Activated T-cell treated with anti-CD3 and anti-CD28 coated beads, Interleukin-2, amount 50 U/mL, for 72 hours (primary cell): ENCODE results near the gene RGL4. TPM values are rescaled to one million over a fixed set of nuclear protein-coding genes. Genes with fewer than 3 reads are reported as not detected.
"Not testable (repeated sequence)": the region's sequence is repeated elsewhere in the genome, so short reads cannot be mapped to it uniquely, and the experiment has no call there.

Source experiments
- ATAC-seq, 2 donors: fragments of 150-1000 bp; cut with Tn5 transposase; replicated peaks in 1 of 2; 2 replicates each; pipeline ENCODE4 v1.10.0; 2021; ENCODE audit warnings: moderate library complexity in 2 of 2, mild to moderate bottlenecking in 1 of 2
- DNase-seq, 2 donors: peaks; one replicate each; pipeline ENCODE4 v3.0.0; 2021 to 2022; ENCODE audit warnings: mixed read lengths in 1 of 2
- H3K27ac Mint-ChIP-seq: one replicate; pipeline ENCODE4 v1.8.0; 2022; ENCODE audit warnings: mild to moderate bottlenecking, moderate library complexity, mixed read lengths
- H3K27me3 Mint-ChIP-seq: one replicate; pipeline ENCODE4 v1.8.0; 2022; ENCODE audit warnings: low read depth, mixed read lengths
- H3K36me3 Mint-ChIP-seq, 2 donors: one replicate each; pipeline ENCODE4 v1.8.0; 2022; ENCODE audit warnings: mixed read lengths in 2 of 2, mild to moderate bottlenecking in 1 of 2; ENCODE audit not compliant: insufficient read depth in 2 of 2
- H3K4me1 Mint-ChIP-seq: one replicate; pipeline ENCODE4 v1.8.0; 2022; ENCODE audit warnings: low read depth, mixed read lengths
- H3K4me3 Mint-ChIP-seq, 2 donors: one replicate each; pipeline ENCODE4 v1.8.0; 2022; ENCODE audit warnings: mild to moderate bottlenecking in 2 of 2, mixed read lengths in 2 of 2, moderate library complexity in 2 of 2
- H3K9me3 Mint-ChIP-seq, 2 donors: one replicate each; pipeline ENCODE4 v1.8.0; 2022; ENCODE audit warnings: mixed read lengths in 2 of 2
- total RNA-seq, 2 donors: library from RNA; stranded (reverse); gene quantifications; one replicate each; pipeline ENCODE4 v1.2.3, GENCODE V29; 2022

RGL4 gene, protein sequence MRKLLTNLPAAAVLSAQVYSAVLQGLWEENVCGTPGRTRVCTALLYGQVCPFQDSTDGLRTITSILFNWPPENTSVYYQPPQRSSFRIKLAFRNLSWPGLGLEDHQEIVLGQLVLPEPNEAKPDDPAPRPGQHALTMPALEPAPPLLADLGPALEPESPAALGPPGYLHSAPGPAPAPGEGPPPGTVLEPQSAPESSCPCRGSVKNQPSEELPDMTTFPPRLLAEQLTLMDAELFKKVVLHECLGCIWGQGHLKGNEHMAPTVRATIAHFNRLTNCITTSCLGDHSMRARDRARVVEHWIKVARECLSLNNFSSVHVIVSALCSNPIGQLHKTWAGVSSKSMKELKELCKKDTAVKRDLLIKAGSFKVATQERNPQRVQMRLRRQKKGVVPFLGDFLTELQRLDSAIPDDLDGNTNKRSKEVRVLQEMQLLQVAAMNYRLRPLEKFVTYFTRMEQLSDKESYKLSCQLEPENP
- 10 to 100 TPM; 22.7 to 22.9 TPM for total RNA-seq

DNA sequence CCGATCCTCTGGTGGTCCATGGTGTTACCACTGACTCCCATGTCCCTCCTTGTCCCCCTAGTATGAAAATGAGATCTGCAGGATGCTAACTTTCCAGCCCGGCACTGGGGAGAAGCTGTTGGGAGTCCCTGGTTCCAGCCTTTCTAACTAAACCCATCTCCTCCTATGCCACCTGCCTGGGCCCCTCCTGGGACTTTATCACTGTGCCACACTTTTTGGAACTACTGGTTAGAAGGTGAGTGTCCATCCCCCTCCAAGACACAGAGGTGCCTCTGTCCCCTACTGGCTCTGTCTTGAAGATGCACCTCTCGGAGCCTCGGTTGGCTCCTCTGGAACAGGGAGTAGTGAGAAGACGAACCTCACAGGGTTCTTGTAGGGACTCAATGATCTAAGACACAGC is at the start of gene RGL4:
Gene RGL4 (plus strand): TSS at position 301 of the 400 bp plus-strand sequence. CDS start 1,018 bp downstream, outside the sequence.
- Mint-ChIP-seq H3K4me1 (peaks cover 16% of the 10 kb centered on the region), H3K36me3 (peaks cover 6 to 10% of the 10 kb centered on the region in 2 donors), H3K27me3 (no peaks in the 10 kb centered on the region), H3K27ac (no peak within 1 kb of the TSS), H3K9me3 (no peaks in the 10 kb centered on the region), H3K4me3 (no peak within 1 kb of the TSS)
- ATAC-seq (no peak), DNase-seq (no peak)

DNA sequence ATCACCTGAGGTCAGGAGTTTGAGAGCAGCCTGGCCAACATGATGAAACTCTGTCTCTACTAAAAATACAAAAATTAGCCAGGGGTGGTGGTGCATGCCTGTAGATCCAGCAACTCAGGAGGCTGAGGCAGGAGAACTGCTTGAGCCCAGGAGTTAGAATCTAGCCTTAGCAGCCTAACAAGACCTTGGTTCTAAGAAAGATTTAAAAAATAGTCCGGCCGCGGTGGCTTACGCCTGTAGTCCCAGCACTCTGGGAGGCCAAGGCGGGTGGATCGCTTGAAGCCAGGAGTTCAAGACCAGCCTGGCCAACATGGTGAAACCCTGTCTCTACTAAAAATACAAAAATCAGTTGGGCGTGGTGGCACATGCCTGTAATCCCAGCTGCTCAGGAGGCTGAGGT is 44.3 kb upstream of the RGL4 start:
- H3K27ac Mint-ChIP-seq, ATAC-seq, H3K4me3 Mint-ChIP-seq, DNase-seq, H3K9me3 Mint-ChIP-seq, H3K4me1 Mint-ChIP-seq, H3K27me3 Mint-ChIP-seq, H3K36me3 Mint-ChIP-seq: not testable (repeated sequence)

DNA sequence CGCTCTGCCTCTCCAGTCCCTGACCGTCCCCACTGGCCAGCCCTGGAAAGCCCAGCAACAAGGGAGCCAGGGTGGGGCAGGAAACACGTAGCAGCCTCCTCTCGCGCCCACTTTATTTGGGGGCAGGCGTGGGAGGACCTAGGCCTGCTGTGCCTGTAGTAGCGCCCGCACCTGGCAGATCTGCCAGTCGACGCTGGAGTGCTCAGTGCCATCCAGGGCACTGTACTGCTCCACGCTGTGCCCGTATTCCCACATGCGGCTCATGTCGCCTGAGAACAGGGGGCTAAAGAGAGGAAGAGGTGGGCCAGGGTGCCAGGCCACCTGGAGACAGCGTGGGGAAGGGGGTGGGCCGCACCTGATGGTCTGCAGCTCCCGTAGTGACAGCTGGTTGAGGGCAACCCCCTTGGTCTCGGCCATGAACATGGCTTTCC is 41.7 kb upstream of the RGL4 start:
- H3K36me3 Mint-ChIP-seq: no peaks in the 10 kb centered on the region
- no peak for ATAC-seq
- DNase-seq: no peak
- no peaks in the 10 kb centered on the region for H3K27me3 Mint-ChIP-seq
- H3K4me3 Mint-ChIP-seq: no peak overlapping the region
- no peaks in the 10 kb centered on the region for H3K9me3 Mint-ChIP-seq
- no peak overlapping the region for H3K27ac Mint-ChIP-seq
- no peaks in the 10 kb centered on the region for H3K4me1 Mint-ChIP-seq

DNA sequence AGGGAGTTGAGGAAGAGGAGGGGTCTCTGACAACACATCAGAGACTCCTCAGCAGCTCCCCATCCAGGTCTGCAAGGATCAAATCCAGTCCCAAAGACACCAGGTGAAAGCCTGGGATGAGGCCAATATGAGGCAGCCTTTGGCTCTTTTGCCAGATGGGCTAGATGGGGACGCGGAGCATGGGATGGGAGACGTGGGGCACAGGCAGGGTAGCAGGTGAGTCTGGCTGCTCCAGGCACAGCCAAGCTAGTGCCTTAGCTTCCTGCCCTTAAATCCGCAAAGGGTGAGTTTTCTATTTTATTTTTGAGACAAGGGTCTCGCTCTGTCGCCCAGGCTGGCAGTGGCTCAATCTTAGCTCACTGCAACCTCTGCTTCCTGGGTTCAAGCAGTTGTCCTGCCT is 39.1 kb upstream of the RGL4 start:
- H3K9me3 Mint-ChIP-seq: no peaks in the 10 kb centered on the region
- H3K36me3 Mint-ChIP-seq: no peaks in the 10 kb centered on the region
- no peak overlapping the region for H3K4me3 Mint-ChIP-seq
- no peaks in the 10 kb centered on the region for H3K4me1 Mint-ChIP-seq
- no peak for DNase-seq
- no peak overlapping the region for H3K27ac Mint-ChIP-seq
- ATAC-seq: no peak
- no peaks in the 10 kb centered on the region for H3K27me3 Mint-ChIP-seq

DNA sequence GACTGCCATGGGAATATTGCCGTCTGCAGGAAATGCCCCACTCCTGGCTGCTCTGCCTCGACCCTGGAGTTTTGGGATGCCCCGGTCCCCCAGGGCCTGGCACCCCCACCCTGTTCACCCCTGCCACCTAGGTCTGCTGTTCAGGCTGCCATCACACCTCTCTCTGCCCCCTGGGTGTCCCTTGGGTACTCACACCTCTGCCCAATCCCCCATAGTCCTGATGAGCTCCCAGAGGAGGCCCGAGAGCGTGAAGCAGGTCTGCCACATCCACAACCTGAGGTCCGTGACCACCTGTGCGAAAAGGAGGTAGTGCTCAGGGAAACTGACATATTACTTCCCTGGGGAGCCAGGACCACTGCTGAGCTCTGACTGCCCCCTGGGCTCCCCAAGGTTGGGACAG is 38.5 kb upstream of the RGL4 start:
- Mint-ChIP-seq H3K36me3 (no peaks in the 10 kb centered on the region), H3K4me3 (no peak overlapping the region), H3K4me1 (no peaks in the 10 kb centered on the region), H3K9me3 (no peaks in the 10 kb centered on the region), H3K27ac (no peak overlapping the region), H3K27me3 (no peaks in the 10 kb centered on the region)
- DNase-seq (no peak), ATAC-seq (no peak)

DNA sequence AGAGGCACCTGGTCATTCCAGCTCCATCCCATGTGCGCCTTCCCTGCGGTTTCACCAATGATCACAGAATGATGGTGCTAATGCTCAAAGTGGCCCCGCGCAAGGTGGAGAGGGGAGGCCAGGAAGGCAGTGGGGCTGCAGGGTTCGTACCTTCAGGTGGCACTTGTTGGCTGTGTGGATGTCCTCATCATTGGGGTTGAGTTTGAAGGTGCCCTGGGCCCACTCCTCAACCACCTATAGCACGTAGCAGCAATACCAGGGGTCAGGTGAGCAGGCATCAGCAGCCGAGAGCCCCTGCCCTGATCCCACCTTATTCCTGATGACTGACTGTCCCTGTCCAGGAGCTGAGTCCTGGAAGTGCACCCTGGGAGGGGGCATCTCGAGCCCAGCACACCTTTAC is 38.1 kb upstream of the RGL4 start:
- Mint-ChIP-seq H3K36me3 (no peaks in the 10 kb centered on the region), H3K4me1 (no peaks in the 10 kb centered on the region)

DNA sequence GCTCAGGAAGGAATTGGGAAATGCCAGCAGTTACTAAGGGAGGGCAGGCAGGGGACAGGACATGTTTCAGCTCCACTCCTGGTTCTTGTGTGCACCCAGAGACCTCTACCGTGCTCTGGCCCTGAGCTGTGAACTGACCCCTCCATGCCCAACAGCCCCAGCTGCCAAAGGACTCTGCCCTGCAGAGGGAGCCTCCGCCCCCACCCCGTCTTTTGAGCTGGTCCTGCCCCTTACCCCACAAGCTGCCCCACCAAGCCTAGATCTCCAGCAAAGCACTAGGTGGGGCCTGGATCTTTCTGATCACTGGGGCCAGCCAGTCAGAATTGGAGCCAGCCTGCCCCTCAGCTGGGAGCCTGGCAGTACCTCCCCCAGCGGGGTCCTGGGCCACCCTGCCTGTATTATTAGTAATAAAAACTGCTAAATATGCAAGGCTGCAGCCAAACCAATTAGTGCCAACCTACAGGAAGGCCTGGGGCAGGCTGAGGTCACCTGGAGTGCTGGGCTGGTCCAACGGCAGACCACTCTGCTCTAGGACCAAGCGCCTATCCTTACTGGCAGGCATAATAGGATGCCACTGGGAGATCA is 34.8 kb upstream of the RGL4 start:
- no peak overlapping the region for H3K27ac Mint-ChIP-seq
- H3K9me3 Mint-ChIP-seq: no peaks in the 10 kb centered on the region
- ATAC-seq: no peak
- H3K4me3 Mint-ChIP-seq: no peak overlapping the region
- no peaks in the 10 kb centered on the region for H3K4me1 Mint-ChIP-seq
- DNase-seq: no peak
- H3K27me3 Mint-ChIP-seq: no peaks in the 10 kb centered on the region
- H3K36me3 Mint-ChIP-seq: peaks cover 2 to 6% of the 10 kb centered on the region in 2 donors

More for the DNA sequence above, 38.1 kb upstream of the RGL4 start:
- ATAC-seq (no peak), DNase-seq (no peak)
- Mint-ChIP-seq H3K27me3 (no peaks in the 10 kb centered on the region), H3K27ac (no peak overlapping the region), H3K9me3 (no peaks in the 10 kb centered on the region), H3K4me3 (no peak overlapping the region)

DNA sequence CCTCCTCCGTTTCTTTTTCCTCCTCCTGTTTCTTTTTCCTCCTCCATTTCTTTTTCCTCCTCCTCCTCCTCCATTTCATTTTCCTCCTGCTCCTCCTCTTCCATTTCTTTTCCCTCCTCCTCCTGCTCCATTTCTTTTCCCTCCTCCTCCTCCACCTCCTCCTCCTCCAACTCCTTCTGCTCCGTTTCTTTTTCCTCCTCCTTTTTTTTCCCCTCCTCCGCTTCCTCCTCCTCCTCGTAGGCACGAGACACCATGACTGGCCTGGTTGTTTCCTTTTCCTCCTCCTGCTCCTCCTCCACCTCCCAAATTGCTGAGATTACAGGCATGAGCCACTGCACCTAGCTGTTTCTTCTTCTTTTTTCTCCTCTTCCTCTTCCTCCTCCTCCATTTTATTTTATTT is 33.1 kb upstream of the RGL4 start:
- DNase-seq (no peak), ATAC-seq (no peak)
- Mint-ChIP-seq H3K27me3 (no peaks in the 10 kb centered on the region), H3K9me3 (no peaks in the 10 kb centered on the region), H3K27ac (peak overlapping the region; percentile 73), H3K4me1 (no peaks in the 10 kb centered on the region), H3K4me3 (no peak overlapping the region), H3K36me3 (peaks cover 6 to 8% of the 10 kb centered on the region in 2 donors)

DNA sequence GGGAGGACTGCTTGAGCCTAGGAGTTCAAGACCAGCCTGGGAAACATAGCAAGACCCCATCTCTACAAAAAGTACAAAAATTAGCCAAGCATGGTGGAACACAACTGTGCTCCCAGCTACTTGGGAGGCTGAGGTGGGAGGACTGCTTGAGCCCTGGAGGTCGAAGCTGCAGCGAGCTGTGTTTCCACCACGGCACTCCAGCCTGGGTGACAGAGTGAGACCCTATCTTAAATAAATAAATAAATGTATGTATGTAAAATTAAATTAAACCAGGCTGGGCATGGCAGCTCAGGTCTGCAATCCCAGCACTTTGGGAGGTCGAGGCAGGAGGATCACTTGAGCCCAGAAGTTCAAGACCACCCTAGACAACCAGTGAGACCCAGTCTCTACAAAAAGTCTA is 30.4 kb upstream of the RGL4 start:
- not testable (repeated sequence) for DNase-seq, H3K9me3 Mint-ChIP-seq, ATAC-seq, H3K27ac Mint-ChIP-seq, H3K4me3 Mint-ChIP-seq, H3K4me1 Mint-ChIP-seq, H3K36me3 Mint-ChIP-seq, H3K27me3 Mint-ChIP-seq

DNA sequence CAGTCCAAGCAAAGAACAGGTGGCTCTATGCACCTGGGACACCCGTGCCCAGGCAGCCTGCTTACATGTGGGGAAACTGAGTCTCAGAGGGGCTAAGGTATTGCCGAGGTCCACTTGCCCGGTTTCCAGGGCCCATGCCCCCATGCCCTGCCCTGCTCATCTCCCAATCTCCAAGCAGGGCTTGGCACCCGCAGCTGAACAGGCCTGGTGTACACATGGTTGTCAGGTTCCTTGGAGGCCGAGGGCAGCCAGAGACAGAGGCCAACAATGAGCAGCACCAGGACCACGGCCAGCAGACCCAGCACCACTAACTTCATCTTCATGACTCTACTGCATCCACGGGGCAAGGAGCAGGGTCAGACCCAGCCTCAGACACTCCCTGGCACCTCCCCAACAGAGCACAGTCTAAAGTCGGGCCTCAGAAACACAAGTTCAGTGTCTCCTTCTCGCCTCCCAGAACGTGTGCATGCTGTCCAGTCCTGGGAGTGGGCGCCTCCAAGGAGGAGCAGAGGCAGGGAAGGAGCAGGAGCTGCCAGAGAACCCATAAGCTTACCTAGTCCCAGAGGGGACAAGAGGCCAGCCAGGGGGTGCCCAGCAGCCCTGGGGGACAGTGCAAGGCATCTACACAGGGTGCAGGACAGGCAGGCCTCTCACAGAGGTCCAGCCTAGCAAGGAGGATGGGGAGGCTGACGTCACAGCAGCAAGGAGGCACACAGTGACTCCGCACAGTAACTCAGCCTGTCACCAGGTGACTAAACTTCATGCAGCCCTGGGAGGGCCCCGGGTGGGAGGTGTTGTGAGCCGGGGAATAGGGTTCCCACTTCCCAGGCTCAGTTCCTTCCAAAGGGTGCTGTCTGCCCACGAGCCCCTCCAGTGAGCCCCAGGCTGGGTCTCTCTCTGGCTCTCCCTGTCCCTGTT is 20.2 kb upstream of the RGL4 start:
- Mint-ChIP-seq H3K4me3 (no peak overlapping the region), H3K27ac (no peak overlapping the region), H3K4me1 (no peaks in the 10 kb centered on the region), H3K27me3 (no peaks in the 10 kb centered on the region), H3K36me3 (peaks cover 0 to 2% of the 10 kb centered on the region in 2 donors), H3K9me3 (no peaks in the 10 kb centered on the region)
- peak in 1 of 2 donors; percentile 9 for ATAC-seq
- DNase-seq: no peak

DNA sequence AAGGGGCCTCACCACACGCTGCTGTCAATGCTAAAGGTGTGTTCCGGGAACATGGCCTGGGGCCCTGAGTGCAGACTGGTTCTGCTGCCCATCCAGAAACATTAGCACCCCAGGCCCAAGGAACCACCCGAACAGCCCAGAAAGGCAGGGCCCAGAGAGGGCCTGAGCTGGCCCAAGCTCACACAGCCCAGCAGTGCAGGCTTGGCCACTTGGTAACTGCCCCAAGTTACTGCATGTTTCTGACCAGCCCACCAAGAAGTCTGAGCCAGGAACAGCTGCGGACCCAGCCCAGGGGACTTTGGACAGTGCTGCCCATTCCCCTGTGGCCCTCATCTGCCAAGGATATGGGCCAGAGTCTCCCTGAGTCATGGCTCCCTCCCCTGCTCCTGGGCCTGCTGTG is 19.4 kb upstream of the RGL4 start:
- not testable (repeated sequence) for H3K27me3 Mint-ChIP-seq, H3K4me1 Mint-ChIP-seq, H3K9me3 Mint-ChIP-seq, H3K4me3 Mint-ChIP-seq, H3K27ac Mint-ChIP-seq, H3K36me3 Mint-ChIP-seq, DNase-seq
- peak; percentile 19 to 25 for ATAC-seq

DNA sequence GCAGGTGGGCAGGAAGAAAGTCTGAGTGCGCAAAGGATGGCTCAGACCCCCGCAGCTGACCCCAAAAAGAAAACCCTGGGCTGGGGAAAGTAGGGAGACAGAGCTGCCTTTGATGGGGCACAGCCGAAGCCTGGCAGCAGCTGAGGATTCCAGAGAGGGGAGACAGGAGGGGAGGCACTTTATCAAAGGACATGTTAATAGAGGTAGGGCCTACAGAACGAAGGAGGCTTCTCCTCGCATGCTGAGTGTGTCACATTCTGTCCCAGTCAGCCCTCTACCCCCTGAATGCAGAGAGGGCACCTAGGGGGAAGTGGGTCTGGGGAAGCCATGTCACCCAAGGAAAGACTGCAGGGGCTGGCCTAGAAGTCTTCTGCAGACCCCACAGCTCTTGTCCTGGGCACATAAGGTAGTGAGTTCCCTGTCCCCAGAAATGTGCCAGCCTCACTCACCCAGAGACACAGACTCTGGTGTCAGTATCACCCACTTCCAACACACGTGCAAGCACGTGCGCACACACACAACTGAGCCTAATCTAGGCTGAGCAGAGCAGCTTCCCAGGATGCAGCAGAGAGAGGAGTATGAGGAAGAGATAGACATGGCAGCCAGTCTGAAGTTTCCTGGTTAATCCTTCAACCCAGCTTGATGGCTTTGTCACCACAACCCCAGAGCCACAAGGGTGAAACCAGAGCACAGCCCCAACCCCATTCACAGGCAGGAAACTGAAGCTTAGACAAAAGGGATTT is 18.3 kb upstream of the RGL4 start:
- H3K27ac Mint-ChIP-seq, H3K27me3 Mint-ChIP-seq, H3K4me1 Mint-ChIP-seq, DNase-seq, H3K9me3 Mint-ChIP-seq, H3K4me3 Mint-ChIP-seq, H3K36me3 Mint-ChIP-seq: not testable (repeated sequence)
- ATAC-seq: peak; percentile 30 to 35
